ENCODE results near the gene DYRK1A.
"Not testable (repeated sequence)": the region's sequence is repeated elsewhere in the genome, so short reads cannot be mapped to it uniquely, and the experiment has no call there.

The DYRK1A gene

GRCh38 chr21:37366482-37367316 is at the start of gene DYRK1A:
TSS of gene DYRK1A (plus strand) at chr21:37366773. CDS start at chr21:37420375, 53,602 bp downstream.
- DNase-seq (ENCODE audit: low read depth, low spot score) = peak; percentile 93
- TF ChIP-seq EZH2 (IDR thresholded peaks at IDR 0.05) = no peak
- TF ChIP-seq POLR2AphosphoS5 (IDR thresholded peaks at IDR 0.05; ENCODE audit: borderline replicate concordance, low read depth, low read length) = peak; percentile 64; the same call in 1 of the 2 replicates
- no peak for TF ChIP-seq FOXP2 (optimal IDR thresholded peaks at IDR 0.05; ENCODE audit: control extremely low read depth, extremely low read length, insufficient read depth)
- 0 out of 2 replicates have a peak, but pooled peaks cover 4% of the 10 kb centered on the region for H3K36me3 ChIP-seq (ENCODE audit: insufficient read depth, low read length)

DNA sequence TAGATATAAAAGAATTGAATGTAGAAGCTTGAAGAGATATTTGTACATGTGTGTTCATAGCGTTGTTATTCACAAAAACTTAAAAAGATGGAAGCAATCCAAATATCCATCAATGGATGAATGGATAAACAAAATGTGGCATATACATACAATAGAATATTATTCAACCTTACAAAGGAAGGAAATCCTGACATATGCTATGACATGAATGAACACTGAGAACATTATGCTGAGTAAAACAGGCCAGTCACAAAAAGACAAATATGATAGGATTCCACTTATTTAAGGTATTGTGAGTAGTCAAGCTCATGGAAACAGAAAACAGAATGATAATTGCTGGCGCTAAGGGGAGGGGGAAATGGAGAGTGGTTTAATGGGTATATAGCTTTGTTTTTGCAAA is 47.0 kb upstream of the DYRK1A start:
- no peak overlapping the region for H3K27ac ChIP-seq
- no peak for DNase-seq (ENCODE audit: low read depth, low spot score)
- no peaks in the 10 kb centered on the region for H3K9me3 ChIP-seq (ENCODE audit: low read depth, low read length)
- no peaks in the 10 kb centered on the region for H3K36me3 ChIP-seq (ENCODE audit: insufficient read depth, low read length)
- no peak overlapping the region for H3K4me3 ChIP-seq
- no peak overlapping the region for H3K9ac ChIP-seq (ENCODE audit: insufficient read length)
- TF ChIP-seq FOXP2 (optimal IDR thresholded peaks at IDR 0.05; ENCODE audit: control extremely low read depth, extremely low read length, insufficient read depth) (no peak), POLR2AphosphoS5 (IDR thresholded peaks at IDR 0.05; ENCODE audit: borderline replicate concordance, low read depth, low read length) (no peak), EZH2 (IDR thresholded peaks at IDR 0.05) (no peak)

More at GRCh38 chr21:37366482-37367316, at the start of gene DYRK1A:
- peak within 1 kb of the TSS; percentile 99 for H3K27ac ChIP-seq
- H3K9me3 ChIP-seq (ENCODE audit: low read depth, low read length) = no peaks in the 10 kb centered on the region
- peak within 1 kb of the TSS; percentile 97 for H3K9ac ChIP-seq (ENCODE audit: insufficient read length)
- peak within 1 kb of the TSS; percentile 94 for H3K4me3 ChIP-seq

GRCh38 chr21:37322084-37322483 is 44.5 kb upstream of the DYRK1A start:
- no peak for TF ChIP-seq EZH2 (IDR thresholded peaks at IDR 0.05)
- no peak for TF ChIP-seq POLR2AphosphoS5 (IDR thresholded peaks at IDR 0.05; ENCODE audit: borderline replicate concordance, low read depth, low read length)
- no peak for TF ChIP-seq FOXP2 (optimal IDR thresholded peaks at IDR 0.05; ENCODE audit: control extremely low read depth, extremely low read length, insufficient read depth)
- Histone ChIP-seq H3K27ac (no peak overlapping the region), H3K36me3 (ENCODE audit: insufficient read depth, low read length) (no peaks in the 10 kb centered on the region), H3K9me3 (ENCODE audit: low read depth, low read length) (no peaks in the 10 kb centered on the region), H3K9ac (ENCODE audit: insufficient read length) (no peak overlapping the region), H3K4me3 (no peak overlapping the region)
- DNase-seq (ENCODE audit: low read depth, low spot score) = no peak

GRCh38 chr21:37324558-37324957 is 42.0 kb upstream of the DYRK1A start:
- DNase-seq (ENCODE audit: low read depth, low spot score) = no peak
- H3K4me3 ChIP-seq = no peak overlapping the region

DNA sequence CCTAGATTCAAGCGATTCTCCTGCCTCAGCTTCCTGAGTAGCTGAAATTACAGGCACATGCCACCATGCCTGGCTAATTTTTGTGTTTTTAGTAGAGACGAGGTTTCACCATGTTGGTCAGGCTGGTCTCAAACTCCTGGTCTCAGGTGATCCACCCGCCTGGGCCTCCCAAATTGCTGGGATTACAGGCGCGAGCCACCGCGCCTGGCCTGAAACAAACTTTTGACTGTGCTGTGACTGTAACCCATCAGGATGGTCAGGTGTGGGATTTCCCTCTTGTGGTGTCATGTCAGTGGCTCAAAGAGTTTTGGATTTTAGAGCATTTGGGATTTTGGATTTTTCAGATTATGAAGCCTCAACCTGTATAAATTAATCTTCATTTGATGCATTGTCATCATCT is 38.4 kb upstream of the DYRK1A start:
- not testable (repeated sequence) for H3K27ac ChIP-seq; H3K4me3 ChIP-seq; H3K9ac ChIP-seq (ENCODE audit: insufficient read length); H3K36me3 ChIP-seq (ENCODE audit: insufficient read depth, low read length); DNase-seq (ENCODE audit: low read depth, low spot score); H3K9me3 ChIP-seq (ENCODE audit: low read depth, low read length)

More at GRCh38 chr21:37324558-37324957, 42.0 kb upstream of the DYRK1A start:
- Histone ChIP-seq H3K36me3 (ENCODE audit: insufficient read depth, low read length) (no peaks in the 10 kb centered on the region), H3K9me3 (ENCODE audit: low read depth, low read length) (no peaks in the 10 kb centered on the region), H3K27ac (no peak overlapping the region), H3K9ac (ENCODE audit: insufficient read length) (no peak overlapping the region)
- no peak for TF ChIP-seq POLR2AphosphoS5 (IDR thresholded peaks at IDR 0.05; ENCODE audit: borderline replicate concordance, low read depth, low read length)
- no peak for TF ChIP-seq FOXP2 (optimal IDR thresholded peaks at IDR 0.05; ENCODE audit: control extremely low read depth, extremely low read length, insufficient read depth)
- no peak for TF ChIP-seq EZH2 (IDR thresholded peaks at IDR 0.05)

DNA sequence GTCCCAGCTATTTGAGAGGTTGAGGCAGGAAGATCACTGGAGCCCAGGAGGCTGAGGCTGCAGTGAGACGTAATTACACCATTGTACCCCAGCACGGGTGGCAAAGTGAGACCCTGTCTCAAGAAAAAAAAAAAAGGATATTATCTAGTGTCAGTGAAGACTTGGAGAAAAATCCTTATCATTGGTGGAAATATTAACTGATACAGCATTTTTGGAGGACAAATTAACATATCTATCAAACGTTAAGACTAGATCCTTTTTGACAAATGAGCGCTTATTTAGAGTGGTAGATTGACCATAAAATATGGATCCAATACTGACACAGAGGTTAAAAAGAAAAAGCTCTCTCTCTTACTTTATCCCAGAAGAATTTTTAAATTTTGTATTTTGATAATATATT is 35.2 kb upstream of the DYRK1A start:
- H3K4me3 ChIP-seq = no peak overlapping the region
- no peak overlapping the region for H3K9ac ChIP-seq (ENCODE audit: insufficient read length)
- H3K9me3 ChIP-seq (ENCODE audit: low read depth, low read length) = no peaks in the 10 kb centered on the region
- H3K36me3 ChIP-seq (ENCODE audit: insufficient read depth, low read length) = no peaks in the 10 kb centered on the region
- H3K27ac ChIP-seq = no peak overlapping the region
- TF ChIP-seq FOXP2 (optimal IDR thresholded peaks at IDR 0.05; ENCODE audit: control extremely low read depth, extremely low read length, insufficient read depth) = no peak
- TF ChIP-seq EZH2 (IDR thresholded peaks at IDR 0.05) = no peak
- TF ChIP-seq POLR2AphosphoS5 (IDR thresholded peaks at IDR 0.05; ENCODE audit: borderline replicate concordance, low read depth, low read length) = no peak
- DNase-seq (ENCODE audit: low read depth, low spot score) = no peak

GRCh38 chr21:37335053-37335452 is 31.5 kb upstream of the DYRK1A start:
- DNase-seq (ENCODE audit: low read depth, low spot score) = no peak
- Histone ChIP-seq H3K36me3 (ENCODE audit: insufficient read depth, low read length) (no peaks in the 10 kb centered on the region), H3K9me3 (ENCODE audit: low read depth, low read length) (no peaks in the 10 kb centered on the region), H3K4me3 (no peak overlapping the region), H3K27ac (no peak overlapping the region), H3K9ac (ENCODE audit: insufficient read length) (no peak overlapping the region)
- TF ChIP-seq POLR2AphosphoS5 (IDR thresholded peaks at IDR 0.05; ENCODE audit: borderline replicate concordance, low read depth, low read length) (no peak), EZH2 (IDR thresholded peaks at IDR 0.05) (no peak), FOXP2 (optimal IDR thresholded peaks at IDR 0.05; ENCODE audit: control extremely low read depth, extremely low read length, insufficient read depth) (no peak)

DNA sequence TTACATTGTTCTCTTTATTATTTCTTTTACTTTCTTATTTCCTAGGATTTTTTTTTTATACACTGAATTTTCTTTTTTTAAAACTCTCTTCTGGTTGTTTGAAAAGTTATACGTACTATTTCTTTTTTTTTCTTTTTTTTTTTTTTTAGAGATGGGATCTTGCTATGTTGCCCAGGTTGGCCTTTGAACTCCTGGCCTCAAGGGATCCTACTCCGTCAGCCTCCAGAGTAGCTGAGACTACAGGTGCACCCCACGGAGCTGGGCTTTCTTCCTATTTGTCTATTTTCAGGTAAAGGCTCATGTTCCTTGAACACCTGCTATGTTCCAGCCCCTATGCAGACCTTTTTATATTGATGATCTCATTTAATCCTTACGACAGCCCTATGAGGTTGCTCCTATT is 29.4 kb upstream of the DYRK1A start:
- Histone ChIP-seq H3K9ac (ENCODE audit: insufficient read length) (no peak overlapping the region), H3K27ac (no peak overlapping the region), H3K4me3 (no peak overlapping the region), H3K36me3 (ENCODE audit: insufficient read depth, low read length) (no peaks in the 10 kb centered on the region), H3K9me3 (ENCODE audit: low read depth, low read length) (no peaks in the 10 kb centered on the region)
- no peak for TF ChIP-seq POLR2AphosphoS5 (IDR thresholded peaks at IDR 0.05; ENCODE audit: borderline replicate concordance, low read depth, low read length)
- no peak for DNase-seq (ENCODE audit: low read depth, low spot score)

DNA sequence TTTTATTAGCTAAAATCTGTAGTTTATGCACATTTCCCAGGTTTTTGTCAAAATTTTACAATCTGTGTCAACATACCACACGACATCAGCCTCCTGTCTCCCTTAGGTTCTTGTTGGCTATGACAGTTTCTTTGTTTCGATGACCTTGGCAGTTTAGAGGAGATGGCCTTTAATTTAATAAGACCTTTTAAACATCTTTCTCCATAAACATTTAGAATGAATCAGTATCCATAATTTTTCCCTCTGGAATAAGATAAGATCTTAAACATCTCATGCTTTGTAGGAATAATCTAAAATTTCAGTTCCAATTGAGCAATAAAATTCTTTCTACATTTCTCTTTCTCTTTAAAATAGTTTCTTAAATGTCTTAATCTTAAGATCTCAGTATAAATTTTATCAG is 28.7 kb upstream of the DYRK1A start:
- no peak for DNase-seq (ENCODE audit: low read depth, low spot score)
- no peak for TF ChIP-seq EZH2 (IDR thresholded peaks at IDR 0.05)
- TF ChIP-seq POLR2AphosphoS5 (IDR thresholded peaks at IDR 0.05; ENCODE audit: borderline replicate concordance, low read depth, low read length) = no peak
- no peak for TF ChIP-seq FOXP2 (optimal IDR thresholded peaks at IDR 0.05; ENCODE audit: control extremely low read depth, extremely low read length, insufficient read depth)
- no peak overlapping the region for H3K9ac ChIP-seq (ENCODE audit: insufficient read length)
- no peak overlapping the region for H3K27ac ChIP-seq
- no peak overlapping the region for H3K4me3 ChIP-seq
- H3K9me3 ChIP-seq (ENCODE audit: low read depth, low read length) = no peaks in the 10 kb centered on the region
- H3K36me3 ChIP-seq (ENCODE audit: insufficient read depth, low read length) = no peaks in the 10 kb centered on the region
